ENCODE data around the gene AMOTL1.

The AMOTL1 gene

DNA sequence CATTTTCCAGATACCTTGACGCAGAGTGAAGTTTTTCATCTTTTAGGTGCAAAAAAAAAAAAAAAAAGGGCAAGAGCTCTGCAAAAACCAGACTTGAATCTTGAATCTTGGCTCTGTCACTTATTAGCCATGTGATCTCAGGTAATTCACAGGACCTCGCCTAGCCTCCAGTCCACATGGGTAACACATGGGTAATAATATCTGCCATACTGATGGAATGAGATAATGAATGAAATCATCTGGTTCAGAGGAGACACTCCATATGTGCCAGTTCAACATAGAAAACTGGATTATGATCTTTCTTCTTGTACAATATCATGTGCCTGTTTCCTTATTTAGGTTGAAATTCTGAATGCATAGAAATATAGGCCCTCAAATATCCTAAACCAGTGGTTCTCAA is 8.6 kb upstream of the AMOTL1 start:
- Histone ChIP-seq H3K36me3 (ENCODE audit: insufficient read depth, low read length) (no peaks in the 10 kb centered on the region), H3K27me3 (ENCODE audit: control insufficient read depth, insufficient read depth, low read length) (no peaks in the 10 kb centered on the region), H3K4me1 (ENCODE audit: control insufficient read depth, insufficient read depth, low read length) (peaks cover 7% of the 10 kb centered on the region), H3K9ac (ENCODE audit: low read depth, low read length) (no peak overlapping the region), H3K4me3 (ENCODE audit: low read length) (no peak overlapping the region), H3K4me2 (ENCODE audit: low read length) (no peak overlapping the region), H3K9me3 (replicated peaks; ENCODE audit: low read length) (no peaks in the 10 kb centered on the region)

GRCh38 chr11:94760296-94760695 is 7.9 kb upstream of the AMOTL1 start:
- Histone ChIP-seq H3K27me3 (ENCODE audit: control insufficient read depth, insufficient read depth, low read length) (no peaks in the 10 kb centered on the region), H3K4me1 (ENCODE audit: control insufficient read depth, insufficient read depth, low read length) (peaks cover 7% of the 10 kb centered on the region), H3K9ac (ENCODE audit: low read depth, low read length) (no peak overlapping the region), H3K36me3 (ENCODE audit: insufficient read depth, low read length) (no peaks in the 10 kb centered on the region), H3K9me3 (replicated peaks; ENCODE audit: low read length) (no peaks in the 10 kb centered on the region), H3K4me3 (ENCODE audit: low read length) (no peak overlapping the region), H3K4me2 (ENCODE audit: low read length) (no peak overlapping the region)

GRCh38 chr11:94762208-94762607 is 5.9 kb upstream of the AMOTL1 start:
- H3K36me3 ChIP-seq (ENCODE audit: insufficient read depth, low read length), result no peaks in the 10 kb centered on the region
- no peak overlapping the region for H3K4me3 ChIP-seq (ENCODE audit: low read length)
- H3K27me3 ChIP-seq (ENCODE audit: control insufficient read depth, insufficient read depth, low read length), result no peaks in the 10 kb centered on the region
- H3K4me2 ChIP-seq (ENCODE audit: low read length), result no peak overlapping the region
- no peaks in the 10 kb centered on the region for H3K9me3 ChIP-seq (replicated peaks; ENCODE audit: low read length)
- peaks cover 7% of the 10 kb centered on the region for H3K4me1 ChIP-seq (ENCODE audit: control insufficient read depth, insufficient read depth, low read length)
- no peak overlapping the region for H3K9ac ChIP-seq (ENCODE audit: low read depth, low read length)

- peaks cover 13% of the 10 kb centered on the region for H3K4me1 ChIP-seq (ENCODE audit: control insufficient read depth, insufficient read depth, low read length)
- H3K9ac ChIP-seq (ENCODE audit: low read depth, low read length), result no peak overlapping the region
- no peaks in the 10 kb centered on the region for H3K36me3 ChIP-seq (ENCODE audit: insufficient read depth, low read length)
- no peak overlapping the region for H3K4me3 ChIP-seq (ENCODE audit: low read length)
- no peak overlapping the region for H3K4me2 ChIP-seq (ENCODE audit: low read length)
- H3K9me3 ChIP-seq (replicated peaks; ENCODE audit: low read length), result no peaks in the 10 kb centered on the region
- no peaks in the 10 kb centered on the region for H3K27me3 ChIP-seq (ENCODE audit: control insufficient read depth, insufficient read depth, low read length)
Observed at GRCh38 chr11:94762995-94763394, 5.2 kb upstream of the AMOTL1 start.

- H3K4me1 ChIP-seq (ENCODE audit: control insufficient read depth, insufficient read depth, low read length), result peaks cover 31% of the 10 kb centered on the region
- H3K27me3 ChIP-seq (ENCODE audit: control insufficient read depth, insufficient read depth, low read length), result no peaks in the 10 kb centered on the region
- no peak overlapping the region for H3K9ac ChIP-seq (ENCODE audit: low read depth, low read length)
- H3K4me3 ChIP-seq (ENCODE audit: low read length), result no peak overlapping the region
- H3K36me3 ChIP-seq (ENCODE audit: insufficient read depth, low read length), result no peaks in the 10 kb centered on the region
- no peak overlapping the region for H3K4me2 ChIP-seq (ENCODE audit: low read length)
- H3K9me3 ChIP-seq (replicated peaks; ENCODE audit: low read length), result no peaks in the 10 kb centered on the region
Observed at GRCh38 chr11:94766713-94767206, 1.4 kb upstream of the AMOTL1 start.

DNA sequence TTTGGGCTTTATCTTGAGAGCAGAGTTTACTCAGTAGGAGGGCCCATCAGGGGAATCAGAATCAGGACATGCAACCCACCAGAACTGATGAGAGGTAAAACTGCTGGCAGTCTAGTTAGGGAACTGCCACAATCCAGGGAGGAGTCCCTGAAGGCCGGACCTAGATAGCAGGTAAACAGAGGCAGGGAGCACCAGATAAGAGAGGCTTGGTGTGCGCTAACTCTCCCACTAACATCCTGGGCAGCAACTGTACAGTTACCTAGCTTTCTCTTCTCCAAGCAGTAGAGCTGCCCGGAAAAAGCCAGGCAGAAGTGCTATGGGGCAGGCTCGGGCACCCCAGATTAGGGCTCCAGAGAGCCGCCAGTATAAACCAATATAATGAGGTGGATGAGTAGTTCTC is 865 bp upstream of the AMOTL1 start:
- Histone ChIP-seq H3K9ac (ENCODE audit: low read depth, low read length) (peak overlapping the region; percentile 97), H3K36me3 (ENCODE audit: insufficient read depth, low read length) (no peaks in the 10 kb centered on the region), H3K9me3 (replicated peaks; ENCODE audit: low read length) (no peaks in the 10 kb centered on the region), H3K4me3 (ENCODE audit: low read length) (no peak overlapping the region), H3K27me3 (ENCODE audit: control insufficient read depth, insufficient read depth, low read length) (no peaks in the 10 kb centered on the region), H3K4me1 (ENCODE audit: control insufficient read depth, insufficient read depth, low read length) (peaks cover 31% of the 10 kb centered on the region), H3K4me2 (ENCODE audit: low read length) (peak overlapping the region; percentile 91)

- H3K4me2 ChIP-seq (ENCODE audit: low read length), result peak overlapping the region; percentile 91
- H3K9me3 ChIP-seq (replicated peaks; ENCODE audit: low read length), result no peaks in the 10 kb centered on the region
- H3K9ac ChIP-seq (ENCODE audit: low read depth, low read length), result peak overlapping the region; percentile 97
- peaks cover 29% of the 10 kb centered on the region for H3K4me1 ChIP-seq (ENCODE audit: control insufficient read depth, insufficient read depth, low read length)
- peak overlapping the region; percentile 95 for H3K4me3 ChIP-seq (ENCODE audit: low read length)
- no peaks in the 10 kb centered on the region for H3K27me3 ChIP-seq (ENCODE audit: control insufficient read depth, insufficient read depth, low read length)
- no peaks in the 10 kb centered on the region for H3K36me3 ChIP-seq (ENCODE audit: insufficient read depth, low read length)
Observed at GRCh38 chr11:94768602-94769541, 716 bp downstream of the AMOTL1 start.

- peak overlapping the region; percentile 95 for H3K4me3 ChIP-seq (ENCODE audit: low read length)
- H3K27me3 ChIP-seq (ENCODE audit: control insufficient read depth, insufficient read depth, low read length), result no peaks in the 10 kb centered on the region
- no peaks in the 10 kb centered on the region for H3K9me3 ChIP-seq (replicated peaks; ENCODE audit: low read length)
- peak overlapping the region; percentile 91 for H3K4me2 ChIP-seq (ENCODE audit: low read length)
- H3K36me3 ChIP-seq (ENCODE audit: insufficient read depth, low read length), result no peaks in the 10 kb centered on the region
- H3K4me1 ChIP-seq (ENCODE audit: control insufficient read depth, insufficient read depth, low read length), result peaks cover 39% of the 10 kb centered on the region
- peak overlapping the region; percentile 97 for H3K9ac ChIP-seq (ENCODE audit: low read depth, low read length)
Observed at GRCh38 chr11:94769880-94770279, 1.7 kb downstream of the AMOTL1 start.

- Histone ChIP-seq H3K9ac (ENCODE audit: low read depth, low read length) (no peak overlapping the region), H3K4me2 (ENCODE audit: low read length) (peak overlapping the region; percentile 91), H3K4me3 (ENCODE audit: low read length) (peak overlapping the region; percentile 95), H3K27me3 (ENCODE audit: control insufficient read depth, insufficient read depth, low read length) (no peaks in the 10 kb centered on the region), H3K4me1 (ENCODE audit: control insufficient read depth, insufficient read depth, low read length) (peaks cover 39% of the 10 kb centered on the region), H3K36me3 (ENCODE audit: insufficient read depth, low read length) (no peaks in the 10 kb centered on the region), H3K9me3 (replicated peaks; ENCODE audit: low read length) (no peaks in the 10 kb centered on the region)
Observed at GRCh38 chr11:94770563-94771120, 2.5 kb downstream of the AMOTL1 start.

GRCh38 chr11:94771390-94771789 is 3.2 kb downstream of the AMOTL1 start:
- Histone ChIP-seq H3K27me3 (ENCODE audit: control insufficient read depth, insufficient read depth, low read length) (no peaks in the 10 kb centered on the region), H3K4me1 (ENCODE audit: control insufficient read depth, insufficient read depth, low read length) (peaks cover 47% of the 10 kb centered on the region), H3K4me3 (ENCODE audit: low read length) (no peak overlapping the region), H3K36me3 (ENCODE audit: insufficient read depth, low read length) (no peaks in the 10 kb centered on the region), H3K4me2 (ENCODE audit: low read length) (peak overlapping the region; percentile 44), H3K9ac (ENCODE audit: low read depth, low read length) (no peak overlapping the region), H3K9me3 (replicated peaks; ENCODE audit: low read length) (no peaks in the 10 kb centered on the region)

GRCh38 chr11:94771951-94772350 is 3.8 kb downstream of the AMOTL1 start:
- peaks cover 53% of the 10 kb centered on the region for H3K4me1 ChIP-seq (ENCODE audit: control insufficient read depth, insufficient read depth, low read length)
- no peaks in the 10 kb centered on the region for H3K27me3 ChIP-seq (ENCODE audit: control insufficient read depth, insufficient read depth, low read length)
- peak overlapping the region; percentile 44 for H3K4me2 ChIP-seq (ENCODE audit: low read length)
- H3K36me3 ChIP-seq (ENCODE audit: insufficient read depth, low read length), result no peaks in the 10 kb centered on the region
- H3K9ac ChIP-seq (ENCODE audit: low read depth, low read length), result no peak overlapping the region
- no peaks in the 10 kb centered on the region for H3K9me3 ChIP-seq (replicated peaks; ENCODE audit: low read length)
- no peak overlapping the region for H3K4me3 ChIP-seq (ENCODE audit: low read length)

All from skeletal muscle satellite cell (primary cell).